ENCODE measurements around the gene RMDN2.

RMDN2 gene

GRCh38 chr2:38057651-38058410, 132.7 kb downstream of the RMDN2 start:
- DNase-seq: no peak

GRCh38 chr2:38060236-38061018, 135.3 kb downstream of the RMDN2 start:
- DNase-seq: no peak

GRCh38 chr2:38064801-38065501, 139.9 kb downstream of the RMDN2 start:
- DNase-seq: no peak

GRCh38 chr2:38065502-38066135, 140.5 kb downstream of the RMDN2 start:
- no peak for DNase-seq

- DNase-seq: no peak
Measured at GRCh38 chr2:38066421-38067115, 141.5 kb downstream of the RMDN2 start.
